Stimulated activated naive CD4-positive, alpha-beta T cell (primary cell): ENCODE data around the gene MCTP1.

Experiments
- DNase-seq, 6 experiments: peaks; one replicate each; lab custom pipeline; 2025; lab: John Stamatoyannopoulos, UW

The MCTP1 gene

GRCh38 chr5:95284572-95285408 is at the start of gene MCTP1:
Gene MCTP1 (minus strand): TSS chr5:95285094.
- DNase-seq: no peak

- no peak for DNase-seq
Observed at GRCh38 chr5:95332158-95332557, 47.3 kb upstream of the MCTP1 start.

DNA sequence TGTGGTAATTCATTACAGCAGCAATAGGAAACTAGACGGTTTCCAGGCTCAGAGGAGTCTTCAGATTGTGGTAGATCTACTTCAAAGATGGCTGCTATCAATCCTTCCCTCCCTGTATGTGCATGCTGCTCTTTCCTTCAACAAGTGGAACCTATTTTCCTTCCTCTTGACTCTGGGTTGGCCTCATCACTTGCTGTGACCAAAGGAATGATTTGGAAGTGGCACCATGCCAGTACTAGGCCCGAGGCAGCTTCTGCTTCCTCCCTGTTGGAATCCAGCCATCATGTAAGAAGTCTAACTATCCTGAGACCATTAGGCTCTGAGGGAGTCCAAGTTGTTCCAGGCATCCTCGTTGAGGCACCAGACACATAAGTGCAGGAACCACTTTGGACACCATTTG is 46.5 kb upstream of the MCTP1 start:
- DNase-seq: no peak

- DNase-seq: no peak
Observed at GRCh38 chr5:95327211-95327610, 42.3 kb upstream of the MCTP1 start.

DNA sequence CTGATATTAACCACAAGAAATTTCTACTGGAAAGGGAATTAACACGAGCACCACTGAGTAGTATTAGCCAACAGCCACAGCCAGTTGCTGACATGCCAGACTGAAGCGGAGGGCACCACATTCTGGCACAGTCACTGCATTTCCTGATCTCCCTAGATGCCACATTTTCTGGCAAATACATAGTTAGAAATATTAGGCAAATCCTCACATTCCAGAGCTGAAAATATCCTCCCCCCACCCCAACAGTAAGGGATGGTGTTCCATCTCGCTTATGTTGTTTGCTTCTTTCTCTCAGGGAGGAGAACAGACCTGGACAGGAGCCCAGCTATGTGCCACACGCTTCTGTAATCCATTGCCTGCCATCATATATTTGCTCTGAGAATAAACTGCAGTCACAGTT is 32.8 kb upstream of the MCTP1 start:
- DNase-seq: no peak

DNA sequence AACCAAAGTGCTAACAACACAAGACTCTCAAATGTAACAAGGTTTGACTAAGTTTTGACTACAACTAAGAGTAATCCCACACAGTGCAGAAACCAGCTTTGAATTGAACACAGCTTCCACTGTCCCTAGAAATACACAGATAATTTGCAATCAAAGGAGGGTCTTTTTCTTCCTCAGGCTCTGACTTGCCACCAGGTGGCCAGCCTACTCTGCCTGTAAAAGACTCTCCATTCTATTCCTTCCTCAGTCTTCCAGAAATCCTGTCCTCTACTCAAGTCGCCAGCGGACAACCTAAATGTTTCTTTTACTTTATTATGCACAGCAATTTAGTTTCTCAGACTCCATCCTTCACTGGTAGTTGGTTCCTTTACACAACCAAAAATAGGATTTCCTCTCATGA is 32.2 kb upstream of the MCTP1 start:
- DNase-seq: no peak

- no peak for DNase-seq
Observed at GRCh38 chr5:95304711-95305110, 19.8 kb upstream of the MCTP1 start.

DNA sequence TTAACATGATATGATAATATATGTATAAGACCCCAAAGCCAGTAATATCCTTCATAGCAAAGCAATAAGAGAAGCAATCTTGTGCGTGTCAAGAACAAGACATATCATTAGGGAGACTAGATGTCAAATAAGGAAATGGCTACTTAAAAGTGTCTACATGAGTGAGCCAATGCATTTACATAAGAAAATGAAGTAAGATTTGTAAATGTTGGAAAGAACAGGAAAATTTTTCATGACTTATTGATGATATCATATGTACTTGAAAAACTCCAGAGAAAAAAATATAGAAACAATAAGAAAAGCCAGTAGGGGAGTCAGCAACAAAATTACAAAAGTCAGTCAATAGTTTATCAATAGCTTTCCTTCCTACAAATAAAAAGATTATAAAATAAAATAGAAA is 13.8 kb upstream of the MCTP1 start:
- DNase-seq: no peak

GRCh38 chr5:95296291-95296690 is 11.4 kb upstream of the MCTP1 start:
- DNase-seq: no peak

DNA sequence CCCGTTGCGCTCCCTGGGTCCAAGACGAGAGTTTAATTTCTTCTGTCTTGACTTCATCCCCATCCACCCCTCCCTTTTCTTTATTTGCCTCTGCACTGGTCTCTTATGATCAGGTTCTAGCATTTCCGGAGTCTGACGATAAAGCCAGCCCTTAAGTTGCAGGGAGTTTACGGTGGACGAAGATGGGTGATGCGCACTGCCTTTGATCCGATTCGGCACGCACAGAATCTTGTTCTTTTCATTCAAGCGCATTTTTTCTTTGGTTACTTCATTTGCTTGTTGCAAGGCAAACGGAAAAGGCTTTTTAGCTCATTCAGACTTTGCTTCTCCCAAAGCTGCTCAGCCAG is 488 bp upstream of the MCTP1 start:
- no peak for DNase-seq

DNA sequence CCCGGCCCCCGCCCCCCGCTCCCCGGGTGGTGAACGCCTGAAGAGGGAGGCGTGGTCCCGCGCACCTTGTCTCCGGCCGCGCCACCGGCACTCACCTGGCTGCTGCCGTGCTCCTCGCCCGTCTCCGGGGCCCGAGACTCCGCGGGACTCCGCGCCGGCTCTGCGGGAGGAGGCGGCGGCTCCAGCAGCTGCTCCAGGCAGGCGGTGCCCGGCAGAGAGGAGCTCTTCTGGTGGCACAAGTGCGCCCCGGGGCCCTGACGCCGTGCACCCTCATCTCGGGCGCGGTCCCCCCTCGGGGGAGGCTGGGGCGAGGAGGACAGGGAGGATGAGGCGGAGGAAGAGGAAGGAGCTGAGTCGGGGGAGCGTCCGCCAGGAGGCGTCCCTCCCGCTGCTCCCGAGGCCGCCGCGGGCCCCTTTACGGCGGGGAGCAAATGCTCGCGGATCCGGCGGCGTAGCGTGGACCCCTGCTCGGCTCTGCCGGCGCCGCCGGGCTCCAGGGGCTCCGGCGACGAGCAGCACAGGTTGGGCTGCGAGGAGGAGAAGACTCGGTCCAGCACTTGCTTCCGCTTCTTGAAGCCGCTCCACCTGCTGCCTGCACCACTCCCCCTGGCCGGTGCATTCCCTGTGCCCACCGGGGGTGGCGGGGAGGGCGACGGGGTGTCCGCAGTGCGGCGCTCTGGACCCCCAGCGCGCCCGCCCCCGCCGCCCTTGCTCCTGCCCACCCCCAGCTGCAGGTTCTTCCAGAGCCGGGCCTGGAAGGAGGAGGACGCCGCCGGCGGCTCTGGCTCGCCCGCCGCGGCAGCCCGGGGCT is 928 bp downstream of the MCTP1 start:
- peak in 2 of 6 experiments; percentile 10 to 19 for DNase-seq

GRCh38 chr5:95283022-95283615 is 1.8 kb downstream of the MCTP1 start:
- no peak for DNase-seq

DNA sequence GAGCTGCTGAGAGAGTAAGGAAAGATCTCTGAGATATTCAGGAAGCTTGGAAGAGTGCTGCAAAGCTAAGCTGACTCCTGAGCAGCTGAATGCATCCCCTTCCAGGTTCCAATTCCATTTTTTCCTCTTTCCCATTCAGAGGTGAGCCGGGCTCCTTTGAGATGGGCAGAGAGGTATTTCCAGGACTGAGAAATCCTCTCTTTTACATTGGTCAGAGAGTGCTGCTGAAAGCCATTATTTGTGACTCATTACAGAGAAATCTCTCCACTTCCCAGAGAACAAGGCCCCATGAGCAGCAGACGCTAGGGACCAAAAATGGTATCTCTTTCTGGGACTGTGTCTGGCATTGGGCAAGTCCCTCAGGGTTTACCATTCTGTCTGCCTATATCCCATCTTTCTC is 3.7 kb downstream of the MCTP1 start:
- no peak for DNase-seq

- DNase-seq: no peak
Observed at GRCh38 chr5:95280401-95281095, 4.3 kb downstream of the MCTP1 start.

- no peak for DNase-seq
Observed at GRCh38 chr5:95274011-95274410, 10.9 kb downstream of the MCTP1 start.

DNA sequence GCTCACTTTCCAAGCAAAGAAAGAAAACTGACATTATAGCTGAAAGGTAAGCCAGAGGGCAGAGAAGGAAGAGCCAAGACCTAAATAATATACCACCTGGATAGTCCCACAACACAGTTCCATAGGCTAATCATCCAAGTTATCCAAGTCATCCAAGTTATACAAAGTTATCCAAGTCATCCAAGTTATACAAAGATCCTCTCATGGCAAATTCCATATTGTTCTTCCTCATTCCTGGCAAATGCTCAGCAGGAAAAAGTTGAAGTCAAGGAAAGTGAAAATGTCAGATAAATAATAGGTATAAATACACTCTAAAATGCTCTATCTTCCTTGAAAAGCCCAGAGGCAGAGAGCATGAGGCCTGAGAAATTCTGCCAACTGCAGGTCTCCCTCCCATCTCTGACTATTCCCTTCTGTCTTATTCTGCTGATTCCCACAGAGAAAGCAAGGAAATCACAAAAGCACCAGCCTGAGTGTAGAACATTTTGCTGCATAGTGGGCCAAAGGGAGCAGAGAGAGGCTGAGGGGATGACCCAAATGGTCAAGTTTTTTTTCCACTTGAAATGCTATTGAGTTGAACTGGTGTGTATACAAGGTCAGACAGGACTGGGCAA is 12.5 kb downstream of the MCTP1 start:
- DNase-seq: no peak

GRCh38 chr5:95262933-95263660 is 21.8 kb downstream of the MCTP1 start:
- no peak for DNase-seq

GRCh38 chr5:95261437-95262175 is 23.3 kb downstream of the MCTP1 start:
- no peak for DNase-seq

- no peak for DNase-seq
Observed at GRCh38 chr5:95256991-95257390, 27.9 kb downstream of the MCTP1 start.

- no peak for DNase-seq
Observed at GRCh38 chr5:95256446-95256845, 28.4 kb downstream of the MCTP1 start.

DNA sequence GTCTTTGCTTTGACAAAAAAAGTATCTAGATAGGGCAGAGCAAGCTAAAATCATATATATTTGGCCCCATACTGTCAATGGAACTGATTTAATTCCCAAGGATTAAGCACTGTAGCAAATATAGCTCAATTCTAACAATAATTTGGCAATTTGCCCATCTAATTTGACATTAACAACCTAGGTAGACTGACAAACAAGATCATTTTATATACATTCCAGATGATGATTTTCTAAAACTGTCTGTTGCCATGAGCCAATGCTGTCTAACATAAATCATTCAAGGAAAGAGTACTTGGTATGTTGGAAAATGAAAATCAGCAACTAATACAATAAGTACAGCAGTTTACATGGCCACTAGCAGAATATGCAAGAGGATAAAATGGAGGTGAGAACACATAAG is 32.1 kb downstream of the MCTP1 start:
- no peak for DNase-seq
